D721Med (cell line): ENCODE results near the gene FAAP20.
"Not testable (repeated sequence)": the region's sequence is repeated elsewhere in the genome, so short reads cannot be mapped to it uniquely, and the experiment has no call there.

ENCODE experiments used
- DNase-seq: peaks from one replicate; pipeline ENCODE4 v3.0.0; 2011; ENCODE audit warnings: low spot score; ENCODE audit not compliant: insufficient read length
- FAIRE-seq: peaks from 2 replicates; lab custom pipeline; 2011; peaks lifted over from hg19 to GRCh38; lab: Jason Lieb, UNC
- CTCF ChIP-seq: IDR thresholded peaks from 2 replicates; pipeline ENCODE4 v1.5.1; 2012; ENCODE audit warnings: mild to moderate bottlenecking, control low read depth; ENCODE audit not compliant: insufficient read depth; ENCODE audit errors: missing control alignments

FAAP20 gene

GRCh38 chr1:2155147-2155598, 39.4 kb downstream of the FAAP20 start:
- no peak for TF ChIP-seq CTCF
- no peak for FAIRE-seq
- DNase-seq = no peak

- TF ChIP-seq CTCF = no peak
- DNase-seq = no peak
- FAIRE-seq = no peak
Measured at GRCh38 chr1:2154022-2154421, 40.5 kb downstream of the FAAP20 start.

GRCh38 chr1:2152954-2153353, 41.6 kb downstream of the FAAP20 start:
- no peak for TF ChIP-seq CTCF
- DNase-seq (no peak), FAIRE-seq (no peak)

- FAIRE-seq (no peak), DNase-seq (no peak)
- no peak for TF ChIP-seq CTCF
Measured at GRCh38 chr1:2151911-2152310, 42.7 kb downstream of the FAAP20 start.

GRCh38 chr1:2151252-2151651, 43.3 kb downstream of the FAAP20 start:
- DNase-seq = no peak
- no peak for TF ChIP-seq CTCF
- FAIRE-seq = no peak

GRCh38 chr1:2150801-2151200, 43.8 kb downstream of the FAAP20 start:
- TF ChIP-seq CTCF = no peak
- FAIRE-seq = no peak
- DNase-seq = no peak

GRCh38 chr1:2148691-2149090, 45.9 kb downstream of the FAAP20 start:
- DNase-seq (no peak), FAIRE-seq (no peak)
- no peak for TF ChIP-seq CTCF

GRCh38 chr1:2147869-2148268, 46.7 kb downstream of the FAAP20 start:
- not testable (repeated sequence) for DNase-seq, FAIRE-seq
